Ovary (tissue), 3 donors: ENCODE results near the gene CCR2.

Experiments used
- CTCF ChIP-seq, 3 donors: fragments of 450-650 bp in 2 of 3; fragments of 200-600 bp in 1 of 3; IDR thresholded peaks; one replicate each; pipeline versions ENCODE4 v1.5.1 to v1.8.0; 2016 to 2022; ENCODE audit warnings: antibody characterized with exemption in 3 of 3, mild to moderate bottlenecking in 1 of 3
- POLR2A ChIP-seq: fragments of 450-650 bp; IDR thresholded peaks from one replicate; pipeline ENCODE4 v1.6.1; 2017; ENCODE audit warnings: antibody characterized with exemption, mild to moderate bottlenecking, moderate library complexity
- donor health status: DM: no; HTN: no; CAD: no.

DNA sequence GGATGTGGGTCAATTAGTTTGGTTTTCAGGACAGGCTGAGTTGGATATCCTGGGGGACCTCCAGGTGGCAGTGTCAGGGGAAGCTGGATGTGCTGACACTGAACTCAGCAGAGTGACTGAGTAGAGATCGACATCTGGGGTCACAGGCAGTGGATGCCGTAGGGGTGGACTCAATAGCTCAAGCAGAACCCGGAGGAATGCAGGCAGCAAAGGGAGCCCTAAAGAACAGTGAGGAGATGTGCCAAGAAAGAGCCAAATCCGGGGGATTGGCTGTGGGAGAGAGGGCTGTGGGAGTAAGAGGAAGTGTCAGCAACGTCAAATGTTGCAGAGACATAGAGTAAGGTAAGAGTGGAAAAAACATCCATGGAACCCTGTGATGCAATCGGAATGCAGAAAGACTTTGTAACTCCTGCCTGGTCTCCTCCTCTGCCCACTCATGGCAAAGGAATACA is 41.3 kb downstream of the CCR2 start:
- TF ChIP-seq POLR2A (no peak), CTCF (IDR thresholded peaks at IDR 0.05) (no peak)
